Rectal smooth muscle tissue (tissue), 1 donor: Measurements from ENCODE around the gene JAKMIP2.

Source experiments
- H3K27ac ChIP-seq: one replicate; pipeline ENCODE4 v1.7.0; 2013; ENCODE audit warnings: low read depth, low read length, inconsistent platforms
- H3K27me3 ChIP-seq: one replicate; pipeline ENCODE4 v1.7.0; 2013; ENCODE audit warnings: low read length; ENCODE audit not compliant: control insufficient read depth, insufficient read depth
- H3K36me3 ChIP-seq: one replicate; pipeline ENCODE4 v1.7.0; 2013; ENCODE audit warnings: low read length; ENCODE audit not compliant: control insufficient read depth, insufficient read depth
- H3K4me1 ChIP-seq: one replicate; pipeline ENCODE4 v1.7.0; 2013; ENCODE audit warnings: low read length; ENCODE audit not compliant: control insufficient read depth, insufficient read depth
- H3K4me3 ChIP-seq: one replicate; pipeline ENCODE4 v1.7.0; 2013; ENCODE audit warnings: low read length
- H3K9ac ChIP-seq: one replicate; pipeline ENCODE4 v1.7.0; 2013; ENCODE audit warnings: low read length

Gene JAKMIP2

GRCh38 chr5:147754372-147755122 lies 28.0 kb downstream of the JAKMIP2 start:
- Histone ChIP-seq H3K27me3 (no peaks in the 10 kb centered on the region), H3K9ac (no peak overlapping the region), H3K4me1 (peaks cover 6% of the 10 kb centered on the region)

DNA sequence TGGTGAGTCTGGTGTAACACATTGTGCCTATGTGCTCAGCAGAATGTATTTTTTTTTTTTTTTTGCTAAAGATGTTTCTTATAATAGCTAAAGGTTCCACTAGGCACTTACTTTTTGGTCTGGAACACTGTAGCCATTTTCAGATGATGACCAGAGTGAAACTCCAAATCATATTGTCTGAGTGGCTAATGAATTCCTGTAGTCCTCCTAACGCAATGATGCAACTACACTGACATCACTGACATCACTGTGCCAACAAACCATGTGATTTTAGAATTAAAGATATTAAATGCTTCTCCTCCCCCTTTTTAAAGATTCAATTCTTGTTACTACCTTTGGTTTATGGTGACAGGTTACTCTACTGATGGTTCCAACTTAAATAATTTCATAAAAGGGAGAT lies 28.8 kb downstream of the JAKMIP2 start:
- no peaks in the 10 kb centered on the region for H3K27me3 ChIP-seq
- no peak overlapping the region for H3K4me3 ChIP-seq
- peaks cover 6% of the 10 kb centered on the region for H3K4me1 ChIP-seq
- no peak overlapping the region for H3K27ac ChIP-seq
- no peaks in the 10 kb centered on the region for H3K36me3 ChIP-seq
- H3K9ac ChIP-seq, result no peak overlapping the region

More at GRCh38 chr5:147754372-147755122, 28.0 kb downstream of the JAKMIP2 start:
- Histone ChIP-seq H3K4me3 (no peak overlapping the region), H3K36me3 (no peaks in the 10 kb centered on the region), H3K27ac (no peak overlapping the region)

- Histone ChIP-seq H3K4me3 (no peak overlapping the region), H3K27me3 (no peaks in the 10 kb centered on the region), H3K9ac (no peak overlapping the region), H3K36me3 (no peaks in the 10 kb centered on the region), H3K27ac (no peak overlapping the region), H3K4me1 (peaks cover 6% of the 10 kb centered on the region)
Observed at GRCh38 chr5:147752666-147753290, 29.8 kb downstream of the JAKMIP2 start.

- H3K4me3 ChIP-seq, result no peak overlapping the region
- H3K27me3 ChIP-seq, result no peaks in the 10 kb centered on the region
- H3K9ac ChIP-seq, result no peak overlapping the region
- peaks cover 6% of the 10 kb centered on the region for H3K4me1 ChIP-seq
- H3K27ac ChIP-seq, result peak overlapping the region; percentile 53
- no peaks in the 10 kb centered on the region for H3K36me3 ChIP-seq
Observed at GRCh38 chr5:147752033-147752432, 30.5 kb downstream of the JAKMIP2 start.

DNA sequence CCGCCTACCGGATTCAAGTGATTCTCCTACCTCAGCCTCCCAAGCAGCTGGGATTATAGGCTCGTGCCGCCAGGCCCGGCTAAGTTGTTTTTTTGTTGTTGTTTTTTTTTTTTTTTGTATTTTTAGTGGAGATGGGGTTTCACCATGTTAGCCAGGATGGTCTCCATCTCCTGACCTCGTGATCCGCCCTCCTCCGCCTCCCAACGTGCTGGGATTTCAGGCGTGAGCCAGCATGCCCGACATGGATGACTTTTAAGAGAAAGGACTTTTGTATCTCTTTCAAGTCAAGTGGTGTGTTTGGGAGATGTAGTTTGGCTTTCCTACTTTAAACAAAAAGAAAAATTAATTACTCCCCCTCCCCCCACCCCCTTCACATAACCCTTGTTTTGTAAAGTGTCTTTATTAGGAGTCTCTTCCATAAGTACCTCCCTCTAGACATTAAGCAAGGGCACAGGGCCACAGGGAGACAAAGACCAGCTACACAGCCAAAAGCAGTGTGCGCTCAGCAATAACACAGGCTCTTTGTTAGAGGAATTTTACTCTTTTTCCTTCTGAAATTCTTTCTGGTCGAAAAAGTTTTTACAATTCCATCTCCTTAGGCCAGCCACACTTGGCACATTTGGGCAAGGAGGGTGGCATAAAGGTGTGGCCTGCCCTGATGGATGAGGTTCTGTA lies 31.2 kb downstream of the JAKMIP2 start:
- H3K27ac ChIP-seq, result peak overlapping the region; percentile 53
- H3K4me1 ChIP-seq, result peaks cover 6% of the 10 kb centered on the region
- H3K9ac ChIP-seq, result no peak overlapping the region
- no peaks in the 10 kb centered on the region for H3K27me3 ChIP-seq
- no peak overlapping the region for H3K4me3 ChIP-seq
- no peaks in the 10 kb centered on the region for H3K36me3 ChIP-seq

GRCh38 chr5:147750065-147750464 lies 32.5 kb downstream of the JAKMIP2 start:
- Histone ChIP-seq H3K27me3 (no peaks in the 10 kb centered on the region), H3K27ac (no peak overlapping the region), H3K36me3 (no peaks in the 10 kb centered on the region), H3K4me3 (no peak overlapping the region), H3K9ac (no peak overlapping the region), H3K4me1 (peaks cover 6% of the 10 kb centered on the region)

GRCh38 chr5:147748590-147748989 lies 33.9 kb downstream of the JAKMIP2 start:
- Histone ChIP-seq H3K9ac (no peak overlapping the region), H3K27ac (no peak overlapping the region), H3K27me3 (no peaks in the 10 kb centered on the region), H3K4me3 (no peak overlapping the region), H3K36me3 (no peaks in the 10 kb centered on the region), H3K4me1 (peaks cover 6% of the 10 kb centered on the region)

DNA sequence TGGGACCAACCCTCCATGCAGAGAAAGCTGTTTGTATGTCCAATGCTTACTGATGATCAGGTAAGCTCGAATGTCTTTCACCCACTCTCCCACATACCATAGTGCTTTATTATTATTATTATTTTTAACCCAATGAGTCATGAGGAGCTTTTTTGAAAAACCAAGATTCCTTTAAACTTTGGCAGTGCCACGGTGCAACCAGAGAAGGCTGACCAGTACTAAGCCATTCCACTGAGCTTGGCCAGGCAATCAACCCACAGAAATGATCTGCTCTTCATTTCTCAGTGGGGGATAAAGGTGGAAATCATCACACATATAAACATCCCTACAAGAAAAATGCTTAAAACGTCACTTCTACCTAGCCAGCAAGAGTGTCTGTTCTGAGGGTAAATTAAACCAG lies 35.5 kb downstream of the JAKMIP2 start:
- H3K4me1 ChIP-seq, result peaks cover 4% of the 10 kb centered on the region
- H3K36me3 ChIP-seq, result no peaks in the 10 kb centered on the region
- H3K9ac ChIP-seq, result no peak overlapping the region
- H3K4me3 ChIP-seq, result no peak overlapping the region
- no peak overlapping the region for H3K27ac ChIP-seq
- H3K27me3 ChIP-seq, result no peaks in the 10 kb centered on the region

DNA sequence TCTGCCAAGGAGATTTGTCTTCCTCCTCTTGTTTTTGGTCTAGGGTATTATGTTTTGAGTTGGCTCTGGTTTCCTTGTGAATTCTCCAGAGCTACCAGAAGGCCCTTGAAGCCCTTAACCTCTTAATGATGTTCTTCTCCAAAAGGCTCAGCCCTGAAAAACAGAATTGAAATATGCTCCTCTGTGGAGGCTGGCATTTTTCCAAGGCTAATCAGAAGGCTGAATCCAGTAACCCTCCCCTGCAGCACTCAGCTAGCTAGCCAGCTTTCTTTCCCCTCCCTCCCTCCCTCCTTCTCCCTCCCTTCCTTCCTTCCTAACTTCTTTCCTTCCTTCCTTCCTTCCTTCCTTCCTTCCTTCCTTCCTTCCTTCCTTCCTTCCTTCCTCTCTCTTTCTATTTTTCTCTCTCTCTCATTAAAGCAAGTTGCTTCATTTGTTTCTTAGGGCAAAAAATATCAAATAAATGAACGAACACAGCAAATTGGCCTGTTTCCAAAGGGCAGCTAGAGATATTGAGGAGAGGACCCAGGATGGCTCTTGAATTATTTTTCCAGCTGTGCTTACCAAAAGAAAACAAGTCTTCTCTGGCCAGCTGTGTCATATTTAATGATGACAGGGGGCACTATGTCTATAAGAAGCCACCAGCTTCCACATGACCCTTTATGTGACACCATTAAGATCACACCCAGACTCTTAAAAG lies 38.7 kb downstream of the JAKMIP2 start:
- no peak overlapping the region for H3K9ac ChIP-seq
- no peaks in the 10 kb centered on the region for H3K27me3 ChIP-seq
- no peak overlapping the region for H3K4me3 ChIP-seq
- no peaks in the 10 kb centered on the region for H3K36me3 ChIP-seq
- H3K4me1 ChIP-seq, result peaks cover 2% of the 10 kb centered on the region
- no peak overlapping the region for H3K27ac ChIP-seq

GRCh38 chr5:147743012-147743411 lies 39.5 kb downstream of the JAKMIP2 start:
- Histone ChIP-seq H3K4me1 (peaks cover 2% of the 10 kb centered on the region), H3K27me3 (no peaks in the 10 kb centered on the region), H3K4me3 (no peak overlapping the region), H3K27ac (no peak overlapping the region), H3K36me3 (no peaks in the 10 kb centered on the region), H3K9ac (no peak overlapping the region)

- Histone ChIP-seq H3K27me3 (no peaks in the 10 kb centered on the region), H3K4me3 (no peak overlapping the region), H3K36me3 (no peaks in the 10 kb centered on the region), H3K27ac (no peak overlapping the region), H3K4me1 (peaks cover 2% of the 10 kb centered on the region), H3K9ac (no peak overlapping the region)
Observed at GRCh38 chr5:147742151-147742550, 40.4 kb downstream of the JAKMIP2 start.

DNA sequence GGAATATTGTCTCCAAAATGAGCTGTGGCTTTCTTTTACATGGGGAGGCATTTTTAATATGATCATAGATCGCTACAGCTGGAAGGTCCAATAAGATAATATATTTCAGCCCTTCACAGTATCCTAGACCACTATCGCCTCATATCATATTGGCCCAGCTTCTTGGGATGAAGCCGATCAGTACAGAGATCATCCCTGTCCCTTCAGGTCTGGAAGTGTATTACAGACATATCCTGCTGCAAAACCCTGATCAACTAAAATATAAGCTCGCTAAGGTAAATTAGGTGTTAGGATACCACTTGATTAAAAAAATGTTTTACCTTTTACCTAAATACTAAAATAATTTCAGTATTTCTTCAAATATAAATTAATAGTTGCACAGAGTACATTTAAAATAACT lies 41.7 kb downstream of the JAKMIP2 start:
- Histone ChIP-seq H3K36me3 (no peaks in the 10 kb centered on the region), H3K4me3 (no peak overlapping the region), H3K27ac (no peak overlapping the region), H3K4me1 (peaks cover 2% of the 10 kb centered on the region), H3K27me3 (no peaks in the 10 kb centered on the region), H3K9ac (no peak overlapping the region)
